Central memory CD8-positive, alpha-beta T cell (primary cell): ENCODE data around the gene LSAMP.

Experiments
- ATAC-seq: fragments of 150-1000 bp; cut with Tn5 transposase; replicated peaks from 2 replicates; pipeline ENCODE4 v1.10.0; 2022; ENCODE audit warnings: mild to moderate bottlenecking, moderate FRiP score, moderate number of reproducible peaks; ENCODE audit not compliant: poor library complexity, severe bottlenecking; ENCODE audit errors: extremely low read depth
- DNase-seq, 2 donors: peaks; one replicate each; pipeline ENCODE4 v3.0.0; 2021; ENCODE audit warnings: low spot score in 2 of 2
- H3K27ac Mint-ChIP-seq: one replicate; pipeline ENCODE4 v1.8.0; 2022; ENCODE audit warnings: low read depth, mild to moderate bottlenecking, moderate library complexity, mixed read lengths
- H3K27me3 Mint-ChIP-seq: one replicate; pipeline ENCODE4 v1.8.0; 2022; ENCODE audit warnings: mixed read lengths
- H3K36me3 Mint-ChIP-seq: one replicate; pipeline ENCODE4 v1.8.0; 2022; ENCODE audit warnings: mild to moderate bottlenecking, moderate library complexity, mixed read lengths; ENCODE audit not compliant: insufficient read depth
- H3K4me1 Mint-ChIP-seq: one replicate; pipeline ENCODE4 v1.8.0; 2022; ENCODE audit warnings: mixed read lengths
- H3K4me3 Mint-ChIP-seq: one replicate; pipeline ENCODE4 v1.8.0; 2022; ENCODE audit warnings: mild to moderate bottlenecking, moderate library complexity, mixed read lengths
- H3K9me3 Mint-ChIP-seq: one replicate; pipeline ENCODE4 v1.8.0; 2022; ENCODE audit warnings: mixed read lengths

LSAMP gene

DNA sequence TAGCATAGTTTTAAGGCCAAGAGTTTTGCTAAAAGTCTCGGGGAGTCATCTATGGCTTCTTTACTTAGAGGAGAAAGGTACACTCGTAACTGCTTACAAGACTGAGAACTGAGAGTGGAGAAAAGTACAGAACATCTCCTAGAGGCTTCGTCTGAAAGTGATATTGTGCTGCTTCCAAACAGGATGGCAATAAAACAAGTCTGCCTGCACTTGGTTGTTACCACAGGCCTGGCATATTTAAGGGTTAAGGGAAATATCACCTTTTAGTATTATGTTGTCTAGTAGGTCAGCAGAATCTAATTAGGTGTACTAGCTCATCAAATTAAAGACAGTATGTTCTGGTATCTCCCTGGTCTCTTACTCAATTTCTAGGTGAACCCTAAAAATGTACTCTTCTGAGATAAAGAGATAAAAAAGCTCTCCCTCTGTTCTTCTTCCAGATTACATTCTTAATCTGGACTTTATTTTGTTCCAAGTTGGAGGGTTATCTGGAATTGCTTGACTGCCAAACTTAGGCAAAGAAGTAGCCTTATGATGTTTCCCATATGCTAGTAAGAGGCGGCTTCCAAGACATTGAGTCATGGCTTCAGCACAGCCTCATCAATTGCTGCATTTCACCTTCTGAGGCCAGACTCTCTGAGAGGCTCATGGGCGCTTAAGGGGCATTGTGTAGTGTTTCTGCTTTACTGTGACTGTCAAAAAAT, 181.3 kb downstream of the LSAMP start:
- Mint-ChIP-seq H3K27me3 (no peaks in the 10 kb centered on the region), H3K4me1 (no peaks in the 10 kb centered on the region), H3K36me3 (peaks cover 1% of the 10 kb centered on the region), H3K27ac (no peak overlapping the region), H3K9me3 (peaks cover 4% of the 10 kb centered on the region), H3K4me3 (no peak overlapping the region)
- DNase-seq = no peak
- ATAC-seq = no peak

DNA sequence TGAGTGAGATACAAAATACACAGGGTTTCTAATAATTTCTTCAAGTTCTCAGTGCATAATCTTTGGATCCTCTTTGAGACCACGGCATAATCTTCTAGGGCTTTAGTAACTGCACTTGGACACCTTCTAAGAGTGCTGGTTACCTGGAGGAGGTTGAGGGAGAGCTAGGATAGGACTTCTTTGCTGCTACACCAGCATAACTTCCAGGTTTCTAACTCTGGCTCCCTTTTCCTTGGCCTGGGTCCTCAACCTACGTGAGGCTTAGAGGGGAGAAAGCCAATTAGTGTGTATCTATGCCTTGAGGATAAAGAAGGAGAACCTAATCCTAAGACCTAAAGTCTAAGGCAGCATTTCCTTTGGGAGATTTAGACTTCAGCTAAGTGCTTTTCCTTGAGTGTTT, 184.8 kb downstream of the LSAMP start:
- Mint-ChIP-seq H3K4me1 (no peaks in the 10 kb centered on the region), H3K27ac (no peak overlapping the region), H3K4me3 (no peak overlapping the region), H3K36me3 (peaks cover 1% of the 10 kb centered on the region), H3K9me3 (peaks cover 4% of the 10 kb centered on the region), H3K27me3 (no peaks in the 10 kb centered on the region)
- DNase-seq = no peak
- no peak for ATAC-seq

DNA sequence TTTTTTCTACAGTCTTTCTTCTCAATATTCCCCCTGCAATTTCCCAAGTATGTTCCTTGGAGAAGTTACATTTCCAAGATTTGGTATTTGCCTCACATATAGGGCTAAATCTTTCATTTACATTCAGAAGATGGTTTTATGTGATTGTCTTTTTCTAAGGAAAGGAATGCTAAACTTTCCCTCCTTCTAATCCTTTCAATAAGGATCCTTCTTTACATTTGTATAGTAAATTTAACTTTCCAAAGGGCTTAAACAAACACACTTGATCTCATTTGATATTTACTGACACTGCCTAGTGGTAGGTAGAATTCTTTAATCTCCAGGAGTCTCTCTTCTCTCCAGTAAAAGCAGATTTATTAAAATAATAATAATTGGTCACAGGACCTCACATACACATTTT, 185.3 kb downstream of the LSAMP start:
- ATAC-seq = no peak
- Mint-ChIP-seq H3K9me3 (peaks cover 4% of the 10 kb centered on the region), H3K36me3 (peaks cover 1% of the 10 kb centered on the region)

DNA sequence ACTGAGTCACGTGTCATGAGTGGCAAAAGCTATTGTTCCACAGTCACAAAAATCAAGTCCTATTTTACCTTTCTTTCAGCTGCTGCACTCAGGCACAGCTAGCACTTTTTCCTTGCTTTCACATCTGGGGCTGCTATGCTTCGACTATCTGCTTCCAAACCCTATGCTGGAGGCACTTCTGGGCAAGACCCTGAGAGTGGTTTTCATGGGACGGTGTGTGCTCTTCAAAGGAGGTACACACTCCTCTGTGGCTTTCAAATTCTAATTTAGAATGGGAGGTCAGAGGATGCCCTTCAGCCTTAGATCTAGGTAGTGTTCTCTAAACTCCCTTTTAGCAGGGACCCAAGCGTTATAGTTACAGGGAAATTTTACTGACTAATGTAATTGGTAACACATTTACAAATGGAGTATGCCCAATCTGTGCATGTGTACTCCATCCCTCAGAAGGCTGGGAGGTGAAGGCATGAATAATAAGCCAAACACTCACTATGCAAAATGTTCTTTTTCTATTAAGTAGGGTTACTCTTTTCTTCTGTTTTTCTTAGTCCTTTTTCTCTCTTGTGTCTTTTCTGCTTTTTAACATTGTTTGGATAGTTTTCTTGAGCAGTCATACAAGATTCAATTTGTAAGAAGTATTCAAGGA, 188.3 kb downstream of the LSAMP start:
- H3K36me3 Mint-ChIP-seq = peaks cover 1% of the 10 kb centered on the region
- no peaks in the 10 kb centered on the region for H3K27me3 Mint-ChIP-seq
- no peak overlapping the region for H3K4me3 Mint-ChIP-seq
- no peaks in the 10 kb centered on the region for H3K9me3 Mint-ChIP-seq
- no peak for ATAC-seq
- no peak overlapping the region for H3K27ac Mint-ChIP-seq
- DNase-seq = no peak
- H3K4me1 Mint-ChIP-seq = no peaks in the 10 kb centered on the region

More for the DNA sequence above, 185.3 kb downstream of the LSAMP start:
- no peaks in the 10 kb centered on the region for H3K27me3 Mint-ChIP-seq
- no peak overlapping the region for H3K27ac Mint-ChIP-seq
- H3K4me3 Mint-ChIP-seq = no peak overlapping the region
- no peak for DNase-seq
- no peaks in the 10 kb centered on the region for H3K4me1 Mint-ChIP-seq

DNA sequence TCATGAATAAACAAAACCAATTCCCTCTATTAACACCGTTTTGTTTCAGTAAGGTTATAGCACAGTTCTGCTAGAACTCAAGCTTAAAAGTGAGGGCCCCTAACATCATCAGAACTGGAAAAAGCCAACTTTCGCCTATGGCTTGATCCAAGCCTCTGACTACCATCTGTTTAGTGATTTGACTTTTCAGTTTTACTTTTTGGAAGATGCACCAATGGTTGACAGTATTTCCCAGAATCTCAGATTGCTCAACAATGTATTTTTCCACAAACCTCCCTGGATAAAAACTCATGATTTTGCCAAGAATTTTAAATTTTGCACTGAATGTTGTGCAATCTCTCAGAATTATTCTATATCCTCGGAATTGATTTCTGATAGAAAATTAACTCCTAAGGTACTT, 190.7 kb downstream of the LSAMP start:
- no peak for ATAC-seq
- no peak overlapping the region for H3K27ac Mint-ChIP-seq
- no peaks in the 10 kb centered on the region for H3K27me3 Mint-ChIP-seq

DNA sequence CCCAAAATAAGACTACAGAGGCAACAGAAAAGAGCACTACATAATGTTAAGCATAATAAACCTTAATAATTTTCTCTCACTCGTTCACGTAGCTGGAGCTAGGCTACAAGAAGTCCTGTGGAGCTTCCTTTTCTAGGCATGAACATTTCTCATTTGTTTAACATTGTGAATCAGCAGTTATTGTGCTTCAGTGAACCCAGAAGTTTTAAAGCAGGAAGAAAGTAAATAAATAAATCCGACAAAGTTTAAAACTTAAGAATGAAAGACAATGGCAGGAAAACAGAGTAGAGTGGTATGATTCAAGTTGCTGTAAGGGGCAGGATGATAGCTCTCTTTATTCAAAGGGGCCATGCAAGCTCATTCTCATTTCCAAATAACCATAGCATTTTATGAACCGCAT, 191.8 kb downstream of the LSAMP start:
- no peak for ATAC-seq
- DNase-seq = no peak
- Mint-ChIP-seq H3K4me3 (no peak overlapping the region), H3K4me1 (no peaks in the 10 kb centered on the region), H3K36me3 (no peaks in the 10 kb centered on the region), H3K27me3 (no peaks in the 10 kb centered on the region), H3K9me3 (peaks cover 5% of the 10 kb centered on the region), H3K27ac (no peak overlapping the region)

More for the DNA sequence above, 190.7 kb downstream of the LSAMP start:
- Mint-ChIP-seq H3K9me3 (peaks cover 5% of the 10 kb centered on the region), H3K4me3 (no peak overlapping the region), H3K36me3 (no peaks in the 10 kb centered on the region), H3K4me1 (no peaks in the 10 kb centered on the region)
- DNase-seq = no peak

DNA sequence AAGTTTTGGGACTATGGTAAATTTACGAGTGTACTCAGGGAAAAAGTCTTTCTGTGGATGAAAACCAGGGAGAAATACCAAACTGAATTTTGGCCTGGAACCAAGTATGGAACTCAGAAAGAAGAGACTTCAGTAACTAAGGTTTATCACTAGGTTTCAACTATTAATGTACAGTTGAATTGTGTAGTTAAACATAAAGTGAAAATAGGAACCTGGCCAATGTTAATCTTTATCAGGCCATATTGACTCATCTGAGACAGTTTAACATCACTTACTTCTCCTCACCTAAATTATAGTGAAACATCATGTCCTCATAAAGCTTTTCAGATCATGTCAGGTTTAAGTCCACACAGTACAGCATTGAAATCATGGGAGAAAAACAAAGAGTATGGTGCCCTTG, 197.7 kb downstream of the LSAMP start:
- Mint-ChIP-seq H3K27ac (no peak overlapping the region), H3K36me3 (no peaks in the 10 kb centered on the region), H3K27me3 (no peaks in the 10 kb centered on the region), H3K4me1 (no peaks in the 10 kb centered on the region), H3K9me3 (peaks cover 32% of the 10 kb centered on the region), H3K4me3 (no peak overlapping the region)
- ATAC-seq (no peak), DNase-seq (no peak)

DNA sequence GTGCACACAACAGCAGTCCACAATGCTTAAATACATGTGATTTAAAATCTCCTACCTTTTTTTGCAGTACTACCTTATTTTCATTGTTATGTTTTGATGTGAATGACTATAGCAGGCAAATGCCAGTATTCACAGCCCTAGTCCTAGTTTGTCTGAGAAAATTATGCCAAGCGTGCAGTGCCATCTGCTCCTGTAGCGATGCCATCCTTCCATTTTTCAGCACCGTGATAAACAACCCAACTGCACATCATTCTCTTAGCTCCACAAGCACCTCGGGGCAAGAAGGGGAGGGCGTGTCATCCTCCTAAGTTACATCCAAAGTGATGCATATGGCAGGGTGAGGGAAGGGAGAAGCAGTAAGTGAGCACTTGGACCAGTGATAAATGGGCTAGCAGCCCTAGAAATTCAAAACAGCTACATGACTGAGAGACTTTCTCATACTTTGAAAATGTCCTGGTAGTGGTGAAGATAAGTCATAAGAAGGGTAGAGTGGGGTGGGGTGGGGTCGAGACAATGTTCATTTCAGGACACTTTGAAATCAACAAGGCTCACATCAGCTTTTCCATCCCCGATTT, 198.8 kb downstream of the LSAMP start:
- DNase-seq (no peak), ATAC-seq (no peak)
- Mint-ChIP-seq H3K27ac (no peak overlapping the region), H3K4me1 (no peaks in the 10 kb centered on the region), H3K36me3 (no peaks in the 10 kb centered on the region), H3K9me3 (peaks cover 42% of the 10 kb centered on the region), H3K4me3 (no peak overlapping the region), H3K27me3 (no peaks in the 10 kb centered on the region)

DNA sequence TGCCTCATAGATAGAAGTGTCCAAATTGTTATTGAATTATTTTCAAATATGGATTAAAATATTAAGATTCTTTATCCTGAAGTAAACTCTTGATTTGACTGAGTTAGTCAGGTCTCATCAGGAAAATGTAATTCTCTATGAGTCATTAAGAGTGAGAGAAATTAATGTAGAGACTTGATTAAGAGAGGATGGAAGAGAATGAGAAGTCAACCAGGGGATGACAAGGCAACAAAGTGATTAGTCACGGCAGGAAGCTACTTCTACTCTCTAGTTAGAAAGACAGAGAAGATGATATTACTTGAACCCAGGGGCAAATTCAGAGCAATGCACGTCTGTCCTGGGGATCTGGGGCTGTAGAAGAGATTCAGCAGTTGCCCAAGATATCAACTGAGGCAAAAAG, 202.5 kb downstream of the LSAMP start:
- DNase-seq (no peak), ATAC-seq (no peak)

DNA sequence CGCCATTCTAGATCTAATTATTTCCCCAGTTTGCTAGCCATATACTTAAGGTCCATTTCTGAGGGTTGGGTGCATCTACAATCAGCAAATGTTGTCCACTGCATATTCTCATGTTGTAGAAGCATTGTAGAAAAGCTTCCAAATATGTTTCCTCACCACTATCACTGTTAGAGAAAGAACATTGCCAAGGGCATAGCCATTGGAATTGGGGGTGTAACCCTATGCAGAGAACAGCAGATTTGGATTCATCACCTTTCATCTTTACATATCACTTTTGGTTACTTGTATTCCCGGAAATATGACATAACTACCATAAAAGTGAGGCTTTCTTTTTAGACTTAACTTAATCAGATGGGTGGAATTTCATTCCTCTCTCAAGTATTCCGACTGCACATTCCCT, 203.6 kb downstream of the LSAMP start:
- no peaks in the 10 kb centered on the region for H3K4me1 Mint-ChIP-seq
- DNase-seq (no peak), ATAC-seq (no peak)
- no peaks in the 10 kb centered on the region for H3K27me3 Mint-ChIP-seq
- no peak overlapping the region for H3K27ac Mint-ChIP-seq
- H3K9me3 Mint-ChIP-seq = peaks cover 27% of the 10 kb centered on the region
- H3K4me3 Mint-ChIP-seq = no peak overlapping the region
- no peaks in the 10 kb centered on the region for H3K36me3 Mint-ChIP-seq

More for the DNA sequence above, 202.5 kb downstream of the LSAMP start:
- peaks cover 30% of the 10 kb centered on the region for H3K9me3 Mint-ChIP-seq
- H3K27me3 Mint-ChIP-seq = no peaks in the 10 kb centered on the region
- H3K4me1 Mint-ChIP-seq = no peaks in the 10 kb centered on the region
- H3K4me3 Mint-ChIP-seq = no peak overlapping the region
- H3K27ac Mint-ChIP-seq = no peak overlapping the region
- no peaks in the 10 kb centered on the region for H3K36me3 Mint-ChIP-seq

DNA sequence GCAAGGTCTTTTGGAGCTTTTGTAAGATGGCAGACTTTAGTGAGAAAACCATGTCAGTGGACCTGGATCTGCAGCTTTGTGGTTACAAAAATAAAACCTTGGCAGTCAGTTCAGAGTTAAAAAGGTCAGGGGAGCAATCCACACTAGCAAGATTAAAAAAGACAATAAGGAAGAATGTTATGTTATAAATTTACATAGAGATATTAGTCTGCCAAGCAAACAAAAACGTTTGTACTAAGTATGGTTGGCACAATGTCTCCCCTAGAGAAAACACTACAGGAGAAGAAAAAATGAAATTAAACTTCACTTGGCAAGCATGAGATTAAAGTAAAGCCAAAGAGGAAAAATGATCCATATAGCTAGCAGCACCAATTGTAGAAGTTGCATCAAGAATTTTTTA, 205.0 kb downstream of the LSAMP start:
- Mint-ChIP-seq H3K4me3 (no peak overlapping the region), H3K27ac (no peak overlapping the region), H3K9me3 (peaks cover 23% of the 10 kb centered on the region), H3K36me3 (no peaks in the 10 kb centered on the region), H3K4me1 (no peaks in the 10 kb centered on the region), H3K27me3 (no peaks in the 10 kb centered on the region)
- no peak for ATAC-seq
- no peak for DNase-seq

DNA sequence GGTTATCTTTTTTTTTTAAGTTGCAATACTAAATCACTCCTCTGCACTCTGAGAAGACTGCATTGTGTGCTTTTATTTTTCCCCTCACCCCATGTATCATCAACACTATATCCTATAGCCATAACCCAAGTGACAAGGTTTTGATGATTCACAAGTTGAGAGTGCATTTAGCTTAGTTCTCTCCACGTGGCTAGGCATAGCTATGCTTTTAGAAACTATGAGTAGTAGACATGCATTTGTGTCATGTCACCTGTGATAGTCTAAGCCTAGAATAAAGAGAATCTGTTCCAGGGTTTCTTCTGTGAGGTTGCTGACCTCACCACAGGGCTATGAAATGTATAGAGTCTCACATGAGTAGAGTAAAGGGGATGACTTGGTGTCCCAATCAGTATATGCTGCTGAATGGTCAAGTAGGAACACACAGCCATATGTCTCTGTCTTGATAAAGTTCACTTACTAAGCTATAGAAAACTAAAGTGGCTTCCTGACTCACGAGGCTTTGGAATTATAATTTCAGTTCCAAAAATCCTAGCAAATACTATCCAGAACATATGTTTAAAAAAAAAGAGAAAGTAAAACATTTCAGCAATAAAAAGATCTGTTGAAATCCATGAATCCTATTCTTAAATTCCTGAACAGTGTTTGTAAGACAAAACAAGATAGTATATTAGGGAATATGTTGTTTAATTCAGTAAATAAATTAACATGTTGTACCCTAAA, 206.3 kb downstream of the LSAMP start:
- Mint-ChIP-seq H3K4me3 (no peak overlapping the region), H3K4me1 (no peaks in the 10 kb centered on the region), H3K36me3 (no peaks in the 10 kb centered on the region), H3K27me3 (no peaks in the 10 kb centered on the region), H3K27ac (no peak overlapping the region), H3K9me3 (peaks cover 15% of the 10 kb centered on the region)
- ATAC-seq = no peak
- DNase-seq = no peak
